ENCODE data around the gene RHBDD1.

DNA sequence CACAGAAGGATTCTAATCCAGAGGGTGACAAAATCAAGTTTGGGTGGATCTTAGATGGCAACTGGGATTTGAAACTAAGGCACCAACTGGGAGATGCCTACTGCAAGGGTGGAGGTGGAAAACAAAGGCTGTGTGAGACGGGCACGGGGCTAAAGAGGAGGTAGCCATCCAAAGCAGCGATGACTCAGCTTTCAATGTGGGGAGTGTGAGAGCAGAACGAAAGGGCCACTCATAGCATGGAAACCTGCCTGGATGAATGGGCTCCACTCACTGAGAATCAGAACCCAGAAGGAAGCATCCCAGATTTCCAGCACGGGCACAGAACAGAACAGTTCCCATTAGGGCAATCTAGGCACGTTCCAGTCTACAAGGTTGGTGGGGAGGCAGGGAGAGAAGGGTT is 168.6 kb downstream of the RHBDD1 start:
- TF ChIP-seq, protein P1, sequence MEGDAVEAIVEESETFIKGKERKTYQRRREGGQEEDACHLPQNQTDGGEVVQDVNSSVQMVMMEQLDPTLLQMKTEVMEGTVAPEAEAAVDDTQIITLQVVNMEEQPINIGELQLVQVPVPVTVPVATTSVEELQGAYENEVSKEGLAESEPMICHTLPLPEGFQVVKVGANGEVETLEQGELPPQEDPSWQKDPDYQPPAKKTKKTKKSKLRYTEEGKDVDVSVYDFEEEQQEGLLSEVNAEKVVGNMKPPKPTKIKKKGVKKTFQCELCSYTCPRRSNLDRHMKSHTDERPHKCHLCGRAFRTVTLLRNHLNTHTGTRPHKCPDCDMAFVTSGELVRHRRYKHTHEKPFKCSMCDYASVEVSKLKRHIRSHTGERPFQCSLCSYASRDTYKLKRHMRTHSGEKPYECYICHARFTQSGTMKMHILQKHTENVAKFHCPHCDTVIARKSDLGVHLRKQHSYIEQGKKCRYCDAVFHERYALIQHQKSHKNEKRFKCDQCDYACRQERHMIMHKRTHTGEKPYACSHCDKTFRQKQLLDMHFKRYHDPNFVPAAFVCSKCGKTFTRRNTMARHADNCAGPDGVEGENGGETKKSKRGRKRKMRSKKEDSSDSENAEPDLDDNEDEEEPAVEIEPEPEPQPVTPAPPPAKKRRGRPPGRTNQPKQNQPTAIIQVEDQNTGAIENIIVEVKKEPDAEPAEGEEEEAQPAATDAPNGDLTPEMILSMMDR (IDR thresholded peaks at IDR 0.05): no peak
- TF ChIP-seq POLR2A (IDR thresholded peaks at IDR 0.05): no peak

All from heart left ventricle (tissue), 13 donors.